HG03139 (cell line): Measurements from ENCODE around the gene TFEB.

Source experiments
- ATAC-seq: cut with Tn5 transposase; IDR thresholded peaks from one replicate; pipeline ENCODE4 v1.9.1; 2021; ENCODE audit not compliant: unreplicated experiment

TFEB gene

GRCh38 chr6:41735427-41736185, at the start of gene TFEB:
Gene TFEB (minus strand): TSS chr6:41735608. CDS start chr6:41691213, 44,395 bp downstream.
- ATAC-seq: peak; percentile 45

DNA sequence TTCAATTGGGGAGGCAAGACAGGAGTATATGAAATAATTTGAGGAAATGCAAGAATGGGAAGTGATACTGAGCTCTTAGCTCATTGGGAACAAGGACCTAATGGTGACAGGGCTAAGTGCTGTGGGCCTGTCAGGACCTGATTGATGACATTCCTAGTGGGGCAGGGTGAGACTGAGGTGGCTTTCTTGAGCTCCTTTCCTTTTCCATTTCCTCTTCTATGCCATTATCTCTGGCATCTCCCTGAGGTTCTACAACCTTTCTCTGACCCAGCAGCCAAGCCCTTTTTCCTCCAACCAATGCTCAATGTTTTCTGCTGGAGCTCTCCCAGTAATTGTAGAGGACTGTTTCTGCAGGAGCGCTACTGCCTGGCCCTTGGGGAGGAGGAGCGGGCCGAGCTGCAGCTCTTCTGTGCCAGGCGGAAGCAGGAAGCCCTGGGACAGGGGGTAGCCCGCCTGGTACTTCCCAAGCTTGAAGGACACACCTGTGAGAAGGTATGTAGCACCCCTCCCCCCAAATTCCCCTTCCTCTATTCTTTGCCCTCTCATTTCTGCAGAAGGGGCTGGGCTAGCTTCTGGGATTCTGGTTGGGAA, 49.3 kb upstream of the TFEB start:
- ATAC-seq: no peak

GRCh38 chr6:41783106-41783780, 47.8 kb upstream of the TFEB start:
- no peak for ATAC-seq

GRCh38 chr6:41781366-41781730, 45.9 kb upstream of the TFEB start:
- ATAC-seq: no peak

- ATAC-seq: no peak
These were observed 45.4 kb upstream of the TFEB start, which contains the start of gene PRICKLE4 for GRCh38 chr6:41780551-41781365. Gene PRICKLE4 (plus strand): TSS chr6:41780782. CDS start chr6:41783474, 2,692 bp downstream.

DNA sequence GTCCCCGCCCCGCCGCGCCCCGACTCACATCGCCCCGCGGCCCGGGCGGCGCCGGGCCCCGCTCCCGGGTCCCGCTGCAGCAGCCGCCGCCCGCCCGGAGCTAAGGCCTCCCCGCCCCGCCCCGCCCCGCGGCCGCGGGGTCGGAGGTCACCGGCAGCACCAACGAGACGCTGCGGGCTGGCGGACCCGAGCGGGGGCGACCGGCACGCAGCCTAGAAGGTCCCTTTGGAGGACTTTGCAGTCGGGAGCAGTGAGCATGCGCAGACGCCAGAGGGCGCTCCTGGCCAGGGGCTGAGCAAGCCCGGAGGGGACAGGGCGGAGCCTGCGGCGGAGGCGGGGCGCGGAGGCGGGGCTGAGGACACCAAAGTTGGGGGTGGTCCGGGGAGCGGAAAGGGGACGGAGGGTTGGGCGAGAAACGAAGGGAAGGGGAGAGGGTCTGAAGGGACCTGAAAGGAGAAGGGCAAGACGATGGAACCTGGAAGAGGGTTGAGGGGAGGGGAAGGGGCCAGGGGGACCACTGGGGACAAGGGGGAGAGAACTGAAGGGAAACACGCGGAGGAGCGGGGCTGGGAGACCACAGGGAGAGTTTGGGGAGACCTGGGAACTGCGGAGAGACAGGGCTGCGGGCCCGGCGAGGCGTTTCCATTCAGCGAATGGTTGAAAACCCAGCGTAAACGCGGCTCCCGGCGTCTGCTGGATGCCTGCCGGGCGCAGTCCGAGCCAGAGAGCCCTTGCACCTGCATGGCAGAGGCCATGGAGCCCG, 44.6 kb upstream of the TFEB start, which contains the start of gene FRS3:
Gene FRS3 (minus strand): TSS at position 113 of the 763 bp plus-strand sequence. CDS start 2,913 bp downstream, outside the sequence.
- ATAC-seq: peak; percentile 85

GRCh38 chr6:41779336-41779735, 43.9 kb upstream of the TFEB start:
- no peak for ATAC-seq

DNA sequence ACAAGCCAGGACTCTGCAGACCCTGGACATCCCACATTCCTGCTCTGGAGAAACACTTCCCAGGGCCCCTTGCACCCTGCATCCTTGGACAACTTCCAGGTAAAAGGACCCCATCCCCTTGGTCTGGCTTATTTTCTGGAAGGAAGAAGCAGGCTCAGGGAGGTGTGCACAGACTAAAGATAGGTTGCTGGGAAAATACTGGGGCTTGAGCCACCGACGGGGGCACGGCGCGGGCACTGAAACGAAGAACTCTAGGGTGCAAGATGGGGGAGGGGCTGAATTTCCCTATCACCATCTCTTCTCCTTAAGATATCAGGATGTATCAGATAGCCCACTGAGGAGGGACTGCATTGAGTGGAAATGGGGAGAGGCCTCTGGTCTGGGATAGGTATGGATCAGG, 43.5 kb upstream of the TFEB start:
- no peak for ATAC-seq

GRCh38 chr6:41777551-41778285, 42.3 kb upstream of the TFEB start:
- ATAC-seq: no peak

GRCh38 chr6:41775293-41775882, 40.0 kb upstream of the TFEB start:
- ATAC-seq: no peak

DNA sequence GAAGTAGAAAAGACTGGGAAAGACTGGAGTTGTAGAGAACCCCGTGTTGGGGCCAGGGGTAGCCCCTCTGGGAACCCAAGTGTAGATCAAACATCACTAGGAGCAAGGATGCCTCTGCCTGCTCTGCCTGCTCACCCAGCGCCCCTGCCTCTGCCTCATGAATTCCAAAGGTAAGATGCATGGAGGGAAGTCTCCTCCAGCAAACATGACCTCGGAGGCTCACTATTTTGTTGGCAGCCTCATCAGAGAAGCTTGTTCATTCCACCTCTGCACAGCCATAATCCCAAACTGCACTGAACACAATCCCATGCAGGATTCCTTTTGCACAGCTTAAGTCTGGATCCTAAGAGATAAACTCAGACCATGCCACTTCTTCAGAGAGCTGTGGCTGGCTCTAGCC, 39.4 kb upstream of the TFEB start:
- no peak for ATAC-seq

GRCh38 chr6:41771058-41771983, 35.9 kb upstream of the TFEB start:
- no peak for ATAC-seq

DNA sequence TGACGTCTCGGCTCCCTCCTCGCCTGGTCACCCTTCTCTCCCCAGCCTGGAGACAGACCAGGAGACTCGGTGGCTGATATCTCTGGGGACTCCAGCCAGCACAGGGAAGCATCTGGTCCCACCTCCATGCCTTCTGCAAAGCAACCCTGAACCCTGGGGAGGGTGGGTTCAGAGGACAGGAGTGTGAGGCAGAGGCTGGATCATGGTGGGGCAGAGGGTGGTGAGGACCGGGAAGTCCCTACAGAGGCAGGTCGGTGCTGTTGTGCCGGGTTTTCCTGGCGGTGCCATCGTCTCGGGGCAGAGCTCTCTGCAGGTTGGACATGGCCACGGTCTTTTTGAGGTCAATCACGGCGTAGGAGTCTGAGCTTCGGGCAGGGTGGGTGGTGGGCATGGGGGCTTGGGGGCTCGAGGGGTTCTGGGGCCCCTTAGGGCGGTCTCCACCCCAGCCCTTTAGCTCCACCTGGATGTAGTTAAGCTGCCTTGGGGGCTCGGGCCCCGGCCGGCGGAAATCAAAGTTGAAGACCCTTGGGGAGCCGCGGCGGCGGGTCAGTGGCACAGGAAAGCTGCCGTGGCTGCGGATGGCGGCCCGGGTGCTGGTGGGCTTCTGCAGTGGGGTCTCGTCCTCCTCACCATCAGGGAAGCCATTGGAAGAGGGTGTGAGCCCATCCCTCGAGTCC, 35.1 kb upstream of the TFEB start:
- no peak for ATAC-seq

GRCh38 chr6:41769376-41769775, 34.0 kb upstream of the TFEB start:
- no peak for ATAC-seq

GRCh38 chr6:41768545-41769308, 33.3 kb upstream of the TFEB start:
- ATAC-seq: no peak

- no peak for ATAC-seq
These were observed 31.9 kb upstream of the TFEB start for GRCh38 chr6:41767112-41767833.
